Measurements from ENCODE around the gene IL2. TPM values are rescaled to one million over a fixed set of nuclear protein-coding genes. Genes with fewer than 3 reads are reported as not detected.

IL2 gene
- not detected in 2 replicates for total RNA-seq

GRCh38 chr4:122456231-122457116 is at the start of gene IL2:
TSS of gene IL2 (minus strand) at chr4:122456725. CDS start at chr4:122456440, 285 bp downstream.

Other genes with a start within 250 kb of the IL2 start
- not detected in 2 replicates for gene ADAD1, start 77.7 kb downstream of the IL2 start, total RNA-seq
- not detected in 2 replicates for gene IL21, start 164.3 kb upstream of the IL2 start, total RNA-seq